HEK293 (cell line): ENCODE measurements around the gene SH3RF1.

Experiments
- CTCF ChIP-seq: fragments of 450-650 bp; formaldehyde crosslinking; IDR thresholded peaks from 2 replicates; pipeline ENCODE4 v1.5.1; 2016; ENCODE audit warnings: missing biosample characterization, missing genetic modification characterization
- ZNF112 ChIP-seq: fragments of 450-650 bp; formaldehyde crosslinking; IDR thresholded peaks from 2 replicates; pipeline ENCODE4 v1.5.0; 2017; ENCODE audit warnings: missing biosample characterization, missing genetic modification characterization
- ZNF292 ChIP-seq: fragments of 450-650 bp; formaldehyde crosslinking; IDR thresholded peaks from 2 replicates; pipeline ENCODE4 v1.5.1; 2016; ENCODE audit warnings: low read depth, missing biosample characterization, missing genetic modification characterization, borderline replicate concordance

- TF ChIP-seq ZNF292 (tag by site-specific recombination) (no peak), ZNF112 (tag by site-specific recombination) (no peak), CTCF (tag by site-specific recombination) (no peak)
These were observed 160.1 kb downstream of the SH3RF1 start for GRCh38 chr4:169110633-169111032.
